Erythroblast (primary cell): Measurements from ENCODE around the gene DIO2.
A peak's percentile ranks its signal among the peaks of the same experiment; 100 is the strongest.

Experiments used
- DNase-seq, 2 experiments: peaks; one replicate each; lab custom pipeline; 2025; lab: John Stamatoyannopoulos, UW
- GATA1 ChIP-seq: IDR thresholded peaks from 2 replicates; pipeline ENCODE4 v1.6.1; 2011; ENCODE audit warnings: low read depth, mild to moderate bottlenecking, control low read depth, low read length, moderate library complexity
- POLR2A ChIP-seq: IDR thresholded peaks from 2 replicates; pipeline ENCODE4 v1.6.1; 2011; ENCODE audit warnings: mild to moderate bottlenecking, low read length

The DIO2 gene

DNA sequence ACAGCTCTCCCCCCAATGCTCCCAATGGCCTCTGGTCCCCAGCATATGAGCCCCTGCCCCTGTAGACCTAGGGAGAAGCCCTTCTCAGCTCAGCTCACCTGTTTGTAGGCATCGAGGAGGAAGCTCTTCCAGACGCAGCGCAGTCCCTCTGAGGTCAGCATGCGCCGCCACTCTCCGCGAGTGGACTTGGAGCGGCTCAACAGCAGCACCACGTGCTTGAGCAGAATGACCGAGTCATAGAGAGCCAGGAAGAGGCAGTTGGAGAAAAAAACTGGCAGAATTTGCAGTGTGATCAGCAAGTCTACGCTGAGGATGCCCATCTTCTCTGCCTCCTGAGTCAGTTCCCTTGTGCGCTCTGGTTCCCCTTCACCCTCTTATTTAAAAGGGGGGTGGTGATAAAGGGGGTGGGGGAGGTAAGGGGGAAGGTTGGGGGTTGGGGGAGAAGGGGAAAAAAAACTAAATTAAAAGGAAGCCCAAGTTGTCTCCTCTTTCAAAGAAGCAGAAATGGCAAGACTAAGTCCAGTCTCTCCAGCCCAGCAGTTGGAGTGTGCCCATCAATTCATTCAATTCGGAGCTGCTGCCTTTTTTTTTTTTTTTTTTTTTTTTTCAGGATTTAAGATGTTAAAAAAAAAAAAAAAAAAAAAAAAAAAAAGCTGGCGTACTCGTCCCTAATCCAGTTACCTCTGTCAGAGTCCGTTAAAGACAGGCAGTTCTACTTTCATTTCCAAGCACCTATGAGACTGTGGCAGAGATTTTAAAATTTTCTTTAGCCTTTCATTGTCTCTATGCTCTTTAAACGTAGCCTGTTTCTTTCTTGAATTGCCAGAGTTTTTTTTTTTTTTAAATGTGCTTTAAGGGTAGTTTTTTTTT, at the start of gene DIO2:
Gene DIO2 (minus strand): TSS at position 352 of the 870 bp plus-strand sequence. CDS start 32 bp downstream, at position 320.
- TF ChIP-seq POLR2A (no peak), GATA1 (no peak)
- no peak for DNase-seq

GRCh38 chr14:80260645-80261044, 49.3 kb upstream of the DIO2 start:
- no peak for DNase-seq

GRCh38 chr14:80239631-80240030, 28.3 kb upstream of the DIO2 start:
- DNase-seq: no peak
- no peak for TF ChIP-seq POLR2A
- TF ChIP-seq GATA1: no peak

More at GRCh38 chr14:80260645-80261044, 49.3 kb upstream of the DIO2 start:
- TF ChIP-seq POLR2A: no peak
- TF ChIP-seq GATA1: no peak

GRCh38 chr14:80237143-80237542, 25.8 kb upstream of the DIO2 start:
- no peak for TF ChIP-seq GATA1
- TF ChIP-seq POLR2A: no peak
- DNase-seq: no peak

GRCh38 chr14:80233470-80234089, 22.3 kb upstream of the DIO2 start:
- DNase-seq: no peak
- TF ChIP-seq GATA1: no peak
- TF ChIP-seq POLR2A: no peak

- TF ChIP-seq GATA1: no peak
- TF ChIP-seq POLR2A: no peak
- DNase-seq: no peak
Measured at GRCh38 chr14:80231702-80232101, 20.4 kb upstream of the DIO2 start.

GRCh38 chr14:80223696-80224465, 12.6 kb upstream of the DIO2 start:
- DNase-seq: no peak
- no peak for TF ChIP-seq GATA1
- TF ChIP-seq POLR2A: no peak

GRCh38 chr14:80216818-80217217, 5.5 kb upstream of the DIO2 start:
- TF ChIP-seq POLR2A (no peak), GATA1 (no peak)
- DNase-seq: no peak

DNA sequence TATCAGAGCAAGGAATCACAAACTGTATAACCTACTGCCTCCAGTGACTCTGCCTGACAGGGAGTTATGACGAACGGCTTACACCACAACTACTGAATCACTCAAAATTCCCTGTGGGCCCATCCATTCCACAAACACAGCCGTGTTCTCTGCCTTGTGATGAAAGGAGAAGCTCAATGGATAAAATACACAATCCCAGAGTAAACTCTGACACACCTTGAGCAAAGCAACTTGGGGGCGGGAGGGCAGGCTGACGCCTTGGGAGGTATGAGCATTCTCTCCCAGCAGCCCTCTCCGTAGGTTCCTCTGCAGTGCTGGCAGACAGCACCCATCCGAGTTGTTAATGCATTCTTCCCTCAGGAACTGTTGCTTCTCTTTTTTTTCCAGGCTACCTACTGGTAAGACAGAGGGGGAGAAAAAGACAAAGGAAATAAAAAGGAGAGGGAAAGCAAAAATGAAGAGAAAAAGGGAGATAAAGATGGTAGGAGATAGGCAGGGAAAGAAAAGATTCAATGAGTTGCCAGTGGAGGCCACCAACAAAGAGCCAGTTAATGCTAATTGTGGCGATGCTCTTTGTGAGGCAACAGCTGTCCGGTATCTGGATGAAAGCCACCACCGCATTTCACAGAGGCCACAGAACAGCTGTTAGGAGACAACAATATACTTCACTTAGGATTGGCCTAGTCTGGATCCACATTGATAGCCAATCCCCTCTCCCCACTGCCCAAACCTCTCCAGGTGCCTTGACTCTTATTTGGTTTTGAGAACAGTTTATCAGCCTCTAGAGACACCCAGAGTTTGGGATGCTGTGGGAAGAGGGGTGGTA, 4.7 kb upstream of the DIO2 start:
- no peak for DNase-seq
- no peak for TF ChIP-seq GATA1
- TF ChIP-seq POLR2A: no peak

DNA sequence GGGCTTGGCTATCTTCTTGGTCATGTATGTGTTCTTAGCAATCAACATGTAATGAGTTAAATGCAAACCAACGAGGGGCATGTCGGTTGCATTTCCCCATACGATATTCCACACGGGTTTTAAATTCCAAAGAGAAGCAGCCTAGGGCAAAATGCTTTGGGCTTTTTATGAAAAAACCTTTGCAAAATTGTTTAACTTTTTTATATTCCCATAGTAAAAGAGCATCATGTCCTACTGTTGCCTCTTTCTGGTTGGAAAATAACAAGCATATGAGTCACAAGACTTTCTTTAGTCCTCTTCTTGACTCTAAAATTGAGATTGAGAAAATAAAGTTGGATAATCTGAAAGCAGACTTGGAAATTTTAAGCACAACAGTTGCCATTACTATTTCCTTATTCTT, 3.8 kb upstream of the DIO2 start:
- DNase-seq: no peak
- TF ChIP-seq POLR2A (no peak), GATA1 (no peak)

GRCh38 chr14:80213602-80214001, 2.3 kb upstream of the DIO2 start:
- TF ChIP-seq GATA1 (no peak), POLR2A (no peak)
- peak; percentile 41 to 54 for DNase-seq

DNA sequence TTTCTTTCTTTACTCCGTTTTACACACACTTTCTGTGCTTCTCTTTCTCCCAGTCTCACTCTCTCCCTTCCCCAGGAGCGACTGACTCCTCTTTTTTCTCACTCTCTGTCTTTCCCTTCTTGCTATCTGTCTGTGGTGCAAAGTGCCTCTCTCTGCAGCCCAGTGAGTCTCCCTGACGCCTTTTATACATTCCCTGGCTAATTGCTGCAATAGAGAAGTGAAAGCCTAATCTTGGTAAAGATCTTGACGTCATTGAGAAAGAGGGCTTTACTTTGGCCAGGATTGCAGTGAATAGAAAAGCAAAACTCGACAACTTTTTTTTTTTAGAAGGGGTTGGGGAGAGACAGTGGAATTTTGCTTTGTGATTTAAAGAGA, 706 bp upstream of the DIO2 start:
- TF ChIP-seq GATA1: no peak
- TF ChIP-seq POLR2A: no peak
- no peak for DNase-seq

DNA sequence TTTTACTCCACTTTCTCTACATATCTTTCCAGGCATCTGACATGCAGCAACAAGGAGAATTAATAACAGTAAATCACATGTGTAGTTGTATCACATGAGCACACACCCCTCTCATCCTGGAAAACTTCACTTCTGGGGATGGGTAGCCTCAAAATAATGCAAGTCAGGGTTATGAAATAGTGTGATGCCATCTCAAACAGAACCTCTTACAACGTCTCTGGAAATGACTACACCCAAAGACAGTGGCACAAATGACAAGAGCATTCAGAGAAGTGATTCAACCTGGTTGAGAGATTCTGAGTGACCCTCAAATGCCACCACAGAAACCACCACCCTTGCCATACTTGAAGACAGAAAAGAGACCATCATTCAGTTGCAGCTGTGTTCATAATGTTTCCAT, 2.8 kb downstream of the DIO2 start:
- no peak for DNase-seq
- TF ChIP-seq POLR2A (no peak), GATA1 (no peak)
